ENCODE data around the gene CPNE9.
"Not testable (repeated sequence)": the region's sequence is repeated elsewhere in the genome, so short reads cannot be mapped to it uniquely, and the experiment has no call there.

Gene CPNE9

DNA sequence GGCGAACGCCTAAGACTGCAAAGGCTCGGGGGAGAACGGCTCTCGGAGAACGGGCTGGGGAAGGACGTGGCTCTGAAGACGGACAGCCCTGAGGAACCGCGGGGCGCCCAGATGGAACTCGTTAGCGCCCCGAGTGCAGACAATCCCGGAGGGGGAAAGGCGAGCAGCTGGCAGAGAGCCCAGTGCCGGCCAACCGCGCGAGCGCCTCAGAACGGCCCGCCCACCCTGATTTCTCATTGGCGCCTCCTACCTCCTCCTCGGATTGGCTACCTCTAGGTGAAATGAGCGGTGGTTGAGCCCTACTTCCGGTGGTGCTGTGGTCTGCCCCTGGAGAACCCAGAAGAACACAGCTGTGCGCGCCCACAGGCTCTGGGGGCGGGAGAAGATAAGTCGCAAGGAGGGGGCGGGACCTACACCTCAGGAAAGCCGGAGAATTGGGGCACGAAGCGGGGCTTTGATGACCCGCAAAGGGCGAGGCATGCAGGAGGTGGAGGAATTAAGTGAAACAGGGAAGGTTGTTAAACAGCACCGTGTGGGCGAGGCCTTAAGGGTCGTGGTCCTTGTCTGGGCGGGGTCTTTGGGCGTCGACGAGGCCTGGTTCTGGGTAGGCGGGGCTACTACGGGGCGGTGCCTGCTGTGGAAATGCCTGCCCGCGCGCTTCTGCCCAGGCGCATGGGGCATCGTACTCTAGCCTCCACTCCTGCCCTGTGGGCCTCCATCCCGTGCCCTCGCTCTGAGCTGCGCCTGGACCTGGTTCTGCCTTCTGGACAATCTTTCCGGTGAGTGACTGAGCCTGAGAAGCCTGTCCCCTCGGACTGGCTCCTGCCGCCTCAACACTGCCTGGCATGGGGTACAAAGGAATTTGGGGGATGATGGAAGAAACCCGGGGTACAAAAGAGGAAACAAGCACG is 46.3 kb downstream of the CPNE9 start, which contains the start of gene OGG1:
TSS of gene OGG1 (plus strand) at position 308 of the 911 bp plus-strand sequence. CDS start at position 643, 335 bp downstream.
- DNase-seq, result peak; percentile 99

- DNase-seq, result no peak
Measured at GRCh38 chr3:9750556-9751411, 47.2 kb downstream of the CPNE9 start.

DNA sequence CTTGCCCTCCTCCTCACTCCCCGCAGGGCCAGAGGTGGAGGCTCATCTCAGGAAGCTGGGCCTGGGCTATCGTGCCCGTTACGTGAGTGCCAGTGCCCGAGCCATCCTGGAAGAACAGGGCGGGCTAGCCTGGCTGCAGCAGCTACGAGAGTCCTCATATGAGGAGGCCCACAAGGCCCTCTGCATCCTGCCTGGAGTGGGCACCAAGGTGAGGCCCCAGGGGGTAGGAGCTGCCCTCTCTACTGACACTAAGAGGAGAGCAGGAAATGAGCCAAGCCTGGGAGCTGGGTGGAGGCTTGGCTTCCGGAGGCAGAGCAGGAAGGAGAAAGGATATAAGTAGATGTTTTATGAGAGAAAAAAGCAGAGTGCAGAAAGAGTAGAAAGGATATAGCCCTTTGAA is 51.0 kb downstream of the CPNE9 start:
- no peak for DNase-seq

DNA sequence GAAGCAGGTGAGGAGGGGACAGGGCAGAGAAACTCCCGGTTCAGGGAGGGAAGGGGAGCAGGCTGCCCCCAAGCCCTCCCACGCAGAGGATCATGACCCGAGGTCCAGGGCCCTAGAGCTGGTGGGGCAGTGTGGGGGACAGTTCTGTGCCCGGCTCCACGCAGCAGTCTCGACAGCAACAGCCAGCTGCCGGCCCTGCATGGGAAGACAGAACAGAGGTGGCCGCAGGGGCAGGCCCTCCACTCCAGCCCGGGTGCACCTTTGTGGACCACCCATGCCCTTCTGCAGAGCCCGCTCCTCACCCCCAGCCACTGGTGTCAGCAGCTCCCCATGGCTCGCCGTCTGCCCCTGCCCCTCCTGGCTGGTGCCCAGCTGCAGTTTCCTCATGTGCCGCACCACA is 53.8 kb downstream of the CPNE9 start:
- no peak for DNase-seq

GRCh38 chr3:9760779-9761505 is 57.3 kb downstream of the CPNE9 start:
- DNase-seq, result no peak

GRCh38 chr3:9761919-9762318 is 58.3 kb downstream of the CPNE9 start:
- DNase-seq, result no peak

DNA sequence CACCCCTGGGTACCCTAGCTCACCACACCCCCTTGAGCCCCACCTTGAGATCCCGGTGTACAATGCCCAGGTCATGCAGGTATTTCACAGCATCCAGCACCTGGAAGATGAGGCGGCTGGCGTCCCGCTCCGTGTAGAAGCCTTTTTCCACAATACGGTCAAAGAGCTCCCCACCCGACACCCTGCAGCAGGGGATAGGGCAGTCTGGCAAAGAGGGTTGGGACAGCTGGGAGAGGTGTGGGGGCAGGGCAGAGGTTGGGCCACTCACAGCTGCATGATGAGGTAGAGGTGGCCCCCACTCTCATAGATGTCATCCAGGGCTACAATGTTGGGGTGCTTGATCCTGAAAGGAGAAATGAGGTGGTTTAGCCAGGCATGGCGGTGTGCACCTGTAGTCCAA is 59.2 kb downstream of the CPNE9 start:
- no peak for DNase-seq

- DNase-seq, result no peak
Measured at GRCh38 chr3:9765865-9766264, 62.2 kb downstream of the CPNE9 start.

- no peak for DNase-seq
Measured at GRCh38 chr3:9767418-9767817, 63.8 kb downstream of the CPNE9 start.

DNA sequence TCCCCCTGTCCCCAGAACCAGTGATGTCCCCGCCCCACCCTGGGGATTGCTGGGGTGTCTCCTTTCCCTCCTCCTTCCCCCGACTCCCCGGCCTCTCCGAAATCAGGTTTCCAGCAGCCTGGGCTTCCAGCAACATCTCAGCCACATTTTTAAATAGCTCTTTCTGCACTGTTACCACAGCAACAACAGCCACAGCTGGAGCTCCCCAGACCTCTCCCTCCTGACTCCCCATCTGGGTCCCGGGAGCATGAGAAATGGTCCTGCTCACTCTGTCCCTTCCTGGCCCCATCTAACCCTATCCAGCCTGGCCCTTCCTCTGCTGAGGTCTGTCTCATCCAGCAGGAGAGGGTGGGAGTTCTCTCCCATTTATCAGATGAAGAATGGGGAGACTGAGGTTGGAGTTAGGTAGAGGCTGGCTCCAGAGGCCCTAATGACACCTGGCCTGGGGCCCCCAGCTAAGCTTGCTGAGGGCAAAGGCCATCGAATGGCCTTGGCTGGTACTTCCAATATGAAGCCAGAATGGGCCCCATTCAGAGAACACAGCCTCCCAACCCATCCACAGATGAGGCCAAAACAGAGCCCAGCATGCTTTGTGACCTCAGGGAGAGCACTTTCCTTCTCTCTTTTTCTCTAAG is 64.6 kb downstream of the CPNE9 start:
- DNase-seq, result no peak

- no peak for DNase-seq
Measured at GRCh38 chr3:9769012-9769411, 65.4 kb downstream of the CPNE9 start.

DNA sequence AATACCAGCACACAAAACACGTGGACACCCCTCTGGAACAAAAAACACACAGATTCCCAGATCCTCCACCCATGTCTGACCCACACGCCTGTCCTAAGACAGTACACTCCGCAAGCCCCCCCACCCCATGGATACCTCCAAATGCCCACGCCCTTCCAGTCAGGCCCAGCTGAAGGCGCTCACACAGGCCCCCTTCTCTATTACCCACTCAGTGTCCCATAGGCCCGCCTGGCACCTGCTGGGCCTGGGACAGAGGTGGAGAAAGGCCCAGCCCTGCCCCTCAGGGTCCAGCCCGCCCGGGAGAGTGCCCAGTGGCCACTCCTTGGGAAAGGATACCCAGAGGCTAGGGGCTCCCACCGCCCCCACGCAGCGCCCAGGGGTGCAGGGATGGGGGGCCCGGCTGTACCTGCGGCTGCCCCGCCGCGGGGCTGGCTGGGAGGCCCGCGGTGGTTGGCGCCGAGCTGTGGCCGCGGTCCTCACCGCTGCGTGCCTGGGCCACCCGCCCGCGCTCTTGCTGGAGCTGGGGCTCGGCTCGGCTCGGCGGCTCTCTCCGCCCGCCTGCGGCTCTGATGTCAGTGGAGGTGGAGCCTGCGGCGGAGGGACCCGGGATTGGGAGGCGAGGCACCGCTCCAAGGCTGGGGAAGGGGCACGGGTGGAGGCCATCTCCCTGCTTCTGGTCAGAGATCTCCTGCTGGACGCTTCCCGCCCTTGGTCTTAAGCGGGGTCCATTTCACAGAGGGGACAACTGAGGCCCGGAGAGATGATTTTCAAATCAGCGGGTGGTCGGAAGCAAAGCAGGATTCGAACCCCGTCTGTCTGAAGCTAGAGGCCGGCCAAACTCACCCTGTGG is 66.0 kb downstream of the CPNE9 start, which contains the start of gene CAMK1:
TSS of gene CAMK1 (minus strand) at position 522 of the 850 bp plus-strand sequence. CDS start 2,198 bp downstream, outside the sequence.
- peak; percentile 68 for DNase-seq

DNA sequence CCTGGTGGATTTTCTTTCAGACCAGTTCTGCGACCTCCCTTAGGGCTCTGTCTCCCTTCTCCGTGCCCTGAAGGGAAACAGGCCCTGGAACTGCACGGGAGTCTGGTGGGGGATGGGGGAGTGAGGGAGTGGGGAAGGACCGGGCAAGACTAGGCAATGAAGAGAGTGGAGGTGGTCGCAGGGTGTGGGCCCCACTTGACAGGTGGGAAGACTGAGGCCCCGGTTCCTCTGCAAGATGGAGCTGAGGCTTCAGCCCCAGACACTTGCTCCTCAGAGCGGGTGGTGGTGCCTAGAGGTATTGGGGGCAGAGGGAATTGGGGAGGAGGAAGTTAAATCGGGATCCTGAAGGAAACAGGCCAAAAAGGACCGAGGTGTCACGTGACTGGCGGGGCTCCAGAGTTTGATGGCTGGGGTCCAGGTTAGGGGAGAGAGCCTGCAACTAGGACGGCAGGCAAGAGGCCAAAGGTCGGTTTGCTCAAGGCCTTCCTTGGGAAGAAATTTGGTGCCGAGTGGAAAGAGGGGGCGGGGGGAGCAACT is 66.7 kb downstream of the CPNE9 start:
- DNase-seq, result no peak

DNA sequence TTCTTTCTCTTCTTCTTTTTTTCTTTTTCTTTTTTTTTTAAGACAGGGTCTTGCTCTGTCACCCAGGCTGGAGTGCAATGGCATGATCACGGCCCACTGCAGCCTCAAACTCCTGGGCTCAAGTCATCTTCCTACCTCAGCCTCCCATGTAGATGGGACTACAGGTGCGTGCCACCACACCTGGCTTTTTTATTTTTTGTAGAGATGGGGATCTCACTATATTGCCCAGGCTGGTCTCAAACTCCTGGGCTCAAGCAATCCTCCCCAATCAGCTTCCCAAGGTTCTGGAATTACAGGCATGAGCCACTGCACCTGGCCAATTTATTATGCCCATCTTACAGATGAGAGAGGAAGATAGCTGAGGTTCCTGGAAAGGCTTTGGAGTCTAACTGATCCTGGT is 67.4 kb downstream of the CPNE9 start:
- DNase-seq, result not testable (repeated sequence)

- no peak for DNase-seq
Measured at GRCh38 chr3:9776896-9777693, 73.5 kb downstream of the CPNE9 start.

DNA sequence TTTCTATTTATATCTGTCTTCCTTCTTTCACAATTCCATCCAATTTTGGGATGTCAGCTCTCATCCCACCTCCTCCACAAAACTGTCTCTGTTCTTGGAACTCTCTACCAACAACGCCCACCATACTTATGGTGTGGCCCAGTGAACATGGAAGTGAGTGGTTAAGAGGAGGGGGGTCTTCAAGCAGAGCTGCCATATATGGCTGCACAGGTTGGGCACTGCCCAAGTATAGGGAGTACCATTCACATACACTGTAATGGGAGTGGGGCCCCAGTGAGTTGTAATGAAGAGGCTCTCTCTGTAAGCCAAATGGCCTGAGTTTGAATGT is 74.0 kb downstream of the CPNE9 start:
- no peak for DNase-seq

DNA sequence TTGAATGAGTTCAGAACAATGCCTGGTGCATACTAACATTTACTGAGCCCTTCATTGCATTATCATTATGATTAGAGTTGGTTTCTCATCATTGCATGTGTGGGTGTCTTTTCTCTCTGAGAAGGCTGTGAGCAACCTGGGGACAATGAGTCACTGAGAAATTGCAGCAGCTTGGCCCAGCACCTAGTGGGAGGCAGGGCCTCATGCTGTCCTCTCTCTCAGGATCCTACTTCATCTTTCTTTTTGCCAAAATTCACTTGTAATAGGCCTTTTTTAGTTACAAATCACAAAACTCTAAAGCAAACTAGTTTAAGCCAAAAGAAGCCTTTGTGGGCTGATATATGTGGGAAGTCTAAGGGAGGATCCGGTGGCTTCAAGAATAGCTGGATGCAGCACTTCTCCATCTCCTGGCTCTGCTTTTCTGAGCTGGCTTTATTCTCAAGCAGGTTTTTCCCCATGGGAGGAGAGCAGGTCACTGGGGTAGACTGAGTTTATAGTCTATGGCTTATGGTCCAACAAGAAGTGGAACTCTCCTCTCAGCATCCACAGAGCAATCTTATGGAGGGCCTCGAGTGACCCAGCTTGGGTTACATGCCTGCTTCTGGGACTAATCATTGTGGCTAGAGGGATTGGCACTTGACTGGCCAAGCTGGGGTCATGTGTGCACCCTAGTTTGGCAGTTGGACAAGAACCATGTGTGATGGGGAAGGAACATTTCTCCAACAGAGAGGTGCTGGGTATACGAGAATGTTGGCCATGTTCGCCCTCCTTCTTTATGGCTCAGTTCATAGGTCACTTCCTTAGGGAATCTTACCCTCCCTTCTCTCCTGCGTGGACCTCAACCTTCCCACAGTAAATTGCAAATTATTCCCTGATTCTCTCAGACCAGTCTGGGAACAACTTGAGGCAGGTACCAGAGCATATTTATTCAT is 74.8 kb downstream of the CPNE9 start:
- peak; percentile 75 for DNase-seq

DNA sequence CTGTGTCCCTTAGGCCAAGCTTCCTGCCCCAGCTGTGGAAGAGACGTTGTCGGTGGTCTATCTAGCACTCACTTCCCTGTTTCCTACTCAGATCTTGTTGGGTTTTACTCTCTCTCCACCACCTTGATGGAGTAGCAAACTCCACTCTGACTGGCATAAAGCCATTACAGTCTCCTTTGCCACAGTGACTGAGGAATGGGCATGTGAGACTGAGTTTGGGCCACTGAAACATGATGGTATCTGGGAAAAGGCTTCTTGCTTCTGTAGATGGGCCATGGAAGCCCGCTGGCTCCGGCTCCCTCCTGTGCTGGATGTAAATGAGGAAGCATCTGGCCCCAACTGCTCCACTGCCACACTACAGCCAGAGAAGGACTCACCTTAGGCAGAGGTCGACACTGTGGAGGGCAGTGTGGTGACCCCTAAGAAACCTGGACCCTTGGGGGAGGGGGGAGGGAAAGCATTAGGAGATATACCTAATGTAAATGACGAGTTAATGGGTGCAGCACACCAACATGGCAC is 75.5 kb downstream of the CPNE9 start:
- DNase-seq, result no peak

All from fibroblast of upper back skin (primary cell).